Nephron (organoid): Measurements from ENCODE around the gene TFR2.

Experiments
- H3K27ac Mint-ChIP-seq, 3 experiments: 2 replicates each; pipeline ENCODE4 v1.8.0; 2020; ENCODE audit warnings: mixed read lengths in 3 of 3, mild to moderate bottlenecking in 2 of 3, moderate library complexity in 1 of 3
- H3K27me3 Mint-ChIP-seq: 2 replicates; pipeline ENCODE4 v1.8.0; 2021; ENCODE audit warnings: low read depth, mild to moderate bottlenecking, moderate library complexity, mixed read lengths
- H3K36me3 Mint-ChIP-seq: 2 replicates; pipeline ENCODE4 v1.8.0; 2020; ENCODE audit warnings: low read depth, mixed read lengths
- H3K4me1 Mint-ChIP-seq: 2 replicates; pipeline ENCODE4 v1.8.0; 2020; ENCODE audit warnings: mixed read lengths
- H3K4me3 Mint-ChIP-seq, 3 experiments: 2 replicates each; pipeline ENCODE4 v1.8.0; 2020; ENCODE audit warnings: mild to moderate bottlenecking in 3 of 3, mixed read lengths in 3 of 3, moderate library complexity in 2 of 3
- H3K9me3 Mint-ChIP-seq: 2 replicates; pipeline ENCODE4 v1.8.0; 2020; ENCODE audit warnings: mixed read lengths
- CTCF ChIP-seq, 3 experiments: fragments of 200-600 bp; sonication (generic); IDR thresholded peaks; one replicate each; pipeline ENCODE4 v1.5.0; 2021; ENCODE audit warnings: antibody characterized with exemption in 3 of 3; ENCODE audit not compliant: unreplicated experiment in 3 of 3

TFR2 gene

GRCh38 chr7:100575746-100576383 is 65.5 kb downstream of the TFR2 start:
- H3K27ac Mint-ChIP-seq, result no peak overlapping the region
- no peaks in the 10 kb centered on the region for H3K9me3 Mint-ChIP-seq
- peaks cover 6% of the 10 kb centered on the region for H3K4me1 Mint-ChIP-seq
- TF ChIP-seq CTCF (IDR thresholded peaks at IDR 0.05; ENCODE audit: unreplicated experiment in 3 of 3), result no peak
- H3K27me3 Mint-ChIP-seq, result peaks cover 17% of the 10 kb centered on the region
- no peak overlapping the region for H3K4me3 Mint-ChIP-seq
- H3K36me3 Mint-ChIP-seq, result peaks cover 16% of the 10 kb centered on the region

- Mint-ChIP-seq H3K4me3 (no peak overlapping the region), H3K36me3 (peaks cover 16% of the 10 kb centered on the region), H3K4me1 (peaks cover 6% of the 10 kb centered on the region), H3K27me3 (peaks cover 19% of the 10 kb centered on the region), H3K27ac (no peak overlapping the region), H3K9me3 (no peaks in the 10 kb centered on the region)
- no peak for TF ChIP-seq CTCF (IDR thresholded peaks at IDR 0.05; ENCODE audit: unreplicated experiment in 3 of 3)
These were observed 66.1 kb downstream of the TFR2 start for GRCh38 chr7:100575206-100575631.

- H3K36me3 Mint-ChIP-seq, result peaks cover 16% of the 10 kb centered on the region
- peaks cover 6% of the 10 kb centered on the region for H3K4me1 Mint-ChIP-seq
- H3K27me3 Mint-ChIP-seq, result peaks cover 19% of the 10 kb centered on the region
- no peaks in the 10 kb centered on the region for H3K9me3 Mint-ChIP-seq
- no peak for TF ChIP-seq CTCF (IDR thresholded peaks at IDR 0.05; ENCODE audit: unreplicated experiment in 3 of 3)
- H3K27ac Mint-ChIP-seq, result no peak overlapping the region
- no peak overlapping the region for H3K4me3 Mint-ChIP-seq
These were observed 66.8 kb downstream of the TFR2 start for GRCh38 chr7:100574362-100575205.

DNA sequence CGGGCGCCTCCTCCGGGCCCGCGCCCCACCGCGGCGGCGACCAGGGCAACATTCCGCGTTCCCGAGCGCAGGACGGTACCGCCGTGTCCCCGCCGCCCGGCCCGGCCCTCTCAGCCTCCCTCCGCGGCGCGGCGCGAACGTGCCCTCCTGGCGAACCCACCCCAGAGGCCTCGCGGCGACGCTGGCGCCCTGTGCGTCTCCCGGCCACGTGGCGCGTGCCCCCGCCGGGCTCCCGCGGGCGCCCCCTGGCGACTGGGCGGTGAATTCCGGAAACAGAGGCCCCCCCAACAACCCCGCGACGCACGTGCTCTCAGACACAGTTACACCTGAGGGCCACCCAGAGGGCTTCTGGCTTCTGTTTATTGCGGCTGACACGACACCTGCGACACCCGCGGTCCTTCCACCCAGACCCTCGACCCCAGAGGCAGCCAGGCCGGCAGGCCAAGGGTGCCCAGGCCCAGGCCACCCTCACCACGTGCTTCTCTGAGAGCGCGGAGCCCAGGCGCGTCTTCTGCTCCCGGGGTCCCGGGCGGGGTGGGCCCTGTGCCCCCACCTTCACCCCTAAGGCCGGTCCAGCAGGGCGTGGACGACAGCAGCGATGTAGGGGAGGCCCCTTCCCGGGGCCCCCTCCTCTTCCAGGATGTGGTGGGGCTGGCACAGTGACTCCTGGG is 67.5 kb downstream of the TFR2 start, which contains the start of gene SAP25:
Gene SAP25, minus strand, starts transcription at position 210 of the 671 bp plus-strand sequence. Its CDS starts 158 bp downstream, at position 52.
- H3K4me3 Mint-ChIP-seq, result no peak within 1 kb of the TSS
- no peak within 1 kb of the TSS for H3K27ac Mint-ChIP-seq
- H3K4me1 Mint-ChIP-seq, result peaks cover 13% of the 10 kb centered on the region
- peaks cover 13% of the 10 kb centered on the region for H3K36me3 Mint-ChIP-seq
- TF ChIP-seq CTCF (IDR thresholded peaks at IDR 0.05; ENCODE audit: unreplicated experiment in 3 of 3), result no peak
- no peaks in the 10 kb centered on the region for H3K9me3 Mint-ChIP-seq
- peaks cover 26% of the 10 kb centered on the region for H3K27me3 Mint-ChIP-seq

DNA sequence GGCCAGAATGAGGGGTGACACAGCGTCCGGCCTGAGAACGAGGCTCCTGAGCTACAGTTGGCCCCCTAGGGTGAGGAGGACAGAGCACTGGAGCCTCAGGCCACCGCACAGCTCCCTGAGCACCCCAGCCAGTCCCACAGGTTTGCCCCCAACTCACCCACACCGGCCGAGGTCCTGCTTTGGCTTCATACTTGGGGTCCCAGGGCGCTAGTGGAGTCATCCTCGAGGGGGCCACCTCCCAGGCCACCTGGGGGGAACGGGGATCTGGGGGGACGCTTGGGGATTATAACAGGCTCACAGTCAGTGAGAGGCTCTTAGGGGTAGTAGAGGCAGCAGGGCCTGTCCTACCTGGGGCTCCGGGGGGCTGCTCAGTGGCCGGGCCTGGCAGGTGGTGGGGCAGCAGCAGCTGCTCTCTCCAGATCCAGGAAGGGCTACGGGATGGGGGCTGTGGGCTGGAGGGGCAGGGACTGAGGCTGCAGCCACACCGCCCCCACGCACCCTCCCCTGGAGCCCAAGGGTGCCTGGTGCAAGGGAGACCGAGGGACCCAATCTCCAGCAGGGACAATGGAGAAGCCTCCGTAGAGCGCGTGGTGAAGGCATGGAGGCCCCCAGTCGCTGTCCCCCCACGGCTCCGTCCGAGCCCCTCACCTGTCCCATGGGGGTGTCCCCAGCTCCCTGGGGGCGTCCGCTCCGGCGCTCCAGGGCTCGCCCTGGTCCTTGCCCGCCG is 68.2 kb downstream of the TFR2 start:
- Mint-ChIP-seq H3K4me1 (peaks cover 17% of the 10 kb centered on the region), H3K9me3 (no peaks in the 10 kb centered on the region), H3K36me3 (peaks cover 11% of the 10 kb centered on the region), H3K27ac (no peak overlapping the region), H3K4me3 (no peak overlapping the region), H3K27me3 (peaks cover 28% of the 10 kb centered on the region)
- no peak for TF ChIP-seq CTCF (IDR thresholded peaks at IDR 0.05; ENCODE audit: unreplicated experiment in 3 of 3)
